ENCODE data around the gene CDC42EP4.
A peak's percentile ranks its signal among the peaks of the same experiment; 100 is the strongest.

Gene CDC42EP4

GRCh38 chr17:73311781-73312641 lies at the start of gene CDC42EP4:
TSS of gene CDC42EP4 (minus strand) at chr17:73312001. CDS start at chr17:73286500, 25,501 bp downstream.
- peak; percentile 98 for DNase-seq

GRCh38 chr17:73360961-73361761 lies 49.4 kb upstream of the CDC42EP4 start:
- no peak for DNase-seq

GRCh38 chr17:73359987-73360410 lies 48.2 kb upstream of the CDC42EP4 start:
- DNase-seq: no peak

- DNase-seq: no peak
Measured at GRCh38 chr17:73359352-73359751, 47.6 kb upstream of the CDC42EP4 start.

GRCh38 chr17:73358668-73359067 lies 46.9 kb upstream of the CDC42EP4 start:
- no peak for DNase-seq

GRCh38 chr17:73357981-73358380 lies 46.2 kb upstream of the CDC42EP4 start:
- DNase-seq: no peak

- no peak for DNase-seq
Measured at GRCh38 chr17:73357318-73357717, 45.5 kb upstream of the CDC42EP4 start.

- DNase-seq: no peak
Measured at GRCh38 chr17:73356561-73357170, 44.9 kb upstream of the CDC42EP4 start.

GRCh38 chr17:73354423-73355284 lies 42.9 kb upstream of the CDC42EP4 start:
- DNase-seq: no peak

- no peak for DNase-seq
Measured at GRCh38 chr17:73352261-73352660, 40.5 kb upstream of the CDC42EP4 start.

GRCh38 chr17:73351764-73352163 lies 40.0 kb upstream of the CDC42EP4 start:
- no peak for DNase-seq

- no peak for DNase-seq
Measured at GRCh38 chr17:73350864-73351263, 39.1 kb upstream of the CDC42EP4 start.

- no peak for DNase-seq
Measured at GRCh38 chr17:73349647-73350046, 37.8 kb upstream of the CDC42EP4 start.

- peak; percentile 81 for DNase-seq
Measured at GRCh38 chr17:73349138-73349537, 37.3 kb upstream of the CDC42EP4 start.

- DNase-seq: no peak
Measured at GRCh38 chr17:73348829-73349095, 37.0 kb upstream of the CDC42EP4 start.

GRCh38 chr17:73348018-73348828 lies 36.4 kb upstream of the CDC42EP4 start:
- no peak for DNase-seq

- no peak for DNase-seq
Measured at GRCh38 chr17:73347351-73347750, 35.5 kb upstream of the CDC42EP4 start.

GRCh38 chr17:73346501-73347162 lies 34.8 kb upstream of the CDC42EP4 start:
- DNase-seq: no peak

- no peak for DNase-seq
Measured at GRCh38 chr17:73343739-73344454, 32.1 kb upstream of the CDC42EP4 start.

GRCh38 chr17:73343168-73343634 lies 31.4 kb upstream of the CDC42EP4 start:
- peak; percentile 90 for DNase-seq
